B cell (primary cell): ENCODE data around the gene ZNF771. TPM values are rescaled to one million over a fixed set of nuclear protein-coding genes. Genes with fewer than 3 reads are reported as not detected.

ENCODE experiments used
- ATAC-seq: fragments of 200-7000 bp; cut with Tn5 transposase; one replicate; pipeline ENCODE4 v1.10.0; 2021; ENCODE audit warnings: low read depth, mild to moderate bottlenecking, moderate number of reproducible peaks, moderate library complexity
- CTCF ChIA-PET: fragments of 350-600 bp; sonication (Branson Sonifier 250); formaldehyde crosslinking; loops from one replicate; lab custom pipeline; 2021; ENCODE audit warnings: antibody characterized with exemption, inconsistent platforms; lab: Charles Lee
- POLR2A ChIA-PET: fragments of 350-600 bp; sonication (Branson Sonifier 250); formaldehyde crosslinking; loops from one replicate; lab custom pipeline; 2021; ENCODE audit warnings: antibody characterized with exemption; lab: Charles Lee
- DNase-seq: peaks from one replicate; pipeline ENCODE4 v3.0.0; 2013
- H2AFZ ChIP-seq: 2 replicates; pipeline ENCODE4 v1.6.1; 2012; ENCODE audit warnings: mild to moderate bottlenecking, low read depth, low read length; ENCODE audit not compliant: insufficient read depth, poor library complexity, severe bottlenecking
- H3K27ac ChIP-seq, 2 donors: 1 replicate in 1 of 2; 2 replicates in 1 of 2; pipeline ENCODE4 v1.5.1; 2012 to 2013; ENCODE audit warnings: low read length in 2 of 2, mild to moderate bottlenecking in 2 of 2, moderate library complexity in 1 of 2
- H3K27me3 ChIP-seq, 4 experiments: fragments of 200-600 bp in 1 of 4; sonication (generic) in 1 of 4; replicated peaks in 1 of 4; 1 replicate in 2 of 4; 2 replicates in 2 of 4; pipeline versions ENCODE4 v1.6.1 to v1.7.0; 2013 to 2016; ENCODE audit warnings: low read length in 3 of 4, mild to moderate bottlenecking in 2 of 4, mixed read lengths in 1 of 4, moderate library complexity in 1 of 4; ENCODE audit not compliant: insufficient read depth in 4 of 4, control insufficient read depth in 3 of 4; ENCODE audit errors: control extremely low read depth in 1 of 4
- H3K36me3 ChIP-seq, 2 experiments: replicated peaks in 1 of 2; 1 replicate in 1 of 2; 2 replicates in 1 of 2; pipeline versions ENCODE4 v1.6.1 to v1.7.1; 2013; ENCODE audit warnings: low read length in 1 of 2; ENCODE audit not compliant: insufficient read depth in 2 of 2, control insufficient read depth in 1 of 2; ENCODE audit errors: control extremely low read depth in 1 of 2, extremely low read depth in 1 of 2
- H3K4me1 ChIP-seq, 2 donors: fragments of 200-600 bp in 1 of 2; sonication (generic) in 1 of 2; 1 replicate in 1 of 2; 2 replicates in 1 of 2; pipeline versions ENCODE4 v1.5.1 to v1.6.1; 2013 to 2017; ENCODE audit warnings: low read length in 2 of 2; ENCODE audit not compliant: control insufficient read depth in 2 of 2, insufficient read depth in 2 of 2
- H3K4me2 ChIP-seq: replicated peaks from 2 replicates; pipeline ENCODE3; 2012; ENCODE audit warnings: mild to moderate bottlenecking, low read depth, low read length; ENCODE audit not compliant: poor library complexity, severe bottlenecking
- H3K4me3 ChIP-seq, 5 experiments: fragments of 200-600 bp in 1 of 5; sonication (generic) in 1 of 5; 1 replicate in 3 of 5; 2 replicates in 2 of 5; pipeline versions ENCODE4 v1.5.1 to v1.7.0; 2011 to 2016; ENCODE audit warnings: low read length in 4 of 5, mild to moderate bottlenecking in 4 of 5, low read depth in 2 of 5, control low read depth in 1 of 5, moderate library complexity in 1 of 5; ENCODE audit not compliant: insufficient read depth in 1 of 5; ENCODE audit errors: control extremely low read depth in 1 of 5, extremely low read depth in 1 of 5
- H3K79me2 ChIP-seq: fragments of 200-600 bp; sonication (generic); one replicate; pipeline ENCODE4 v1.6.0; 2016; ENCODE audit warnings: low read length; ENCODE audit not compliant: control insufficient read depth, insufficient read depth
- H3K9ac ChIP-seq: fragments of 200-600 bp; sonication (generic); 2 replicates; pipeline ENCODE4 v1.6.1; 2017; ENCODE audit warnings: mild to moderate bottlenecking, low read length, moderate library complexity
- H3K9me3 ChIP-seq, 3 donors: one replicate each; pipeline versions ENCODE4 v1.6.1 to v1.7.1; 2013; ENCODE audit warnings: low read length in 2 of 3; ENCODE audit not compliant: control insufficient read depth in 2 of 3, insufficient read depth in 1 of 3; ENCODE audit errors: control extremely low read depth in 1 of 3
- H4K20me1 ChIP-seq: 2 replicates; pipeline ENCODE4 v1.6.0; 2012; ENCODE audit warnings: mild to moderate bottlenecking, low read length; ENCODE audit not compliant: insufficient read depth, control insufficient read depth, poor library complexity, severe bottlenecking
- H3K27ac Mint-ChIP-seq: one replicate; pipeline ENCODE4 v1.8.0; 2021; ENCODE audit warnings: mixed read lengths
- H3K27me3 Mint-ChIP-seq: one replicate; pipeline ENCODE4 v1.8.0; 2021; ENCODE audit warnings: mixed read lengths
- H3K4me1 Mint-ChIP-seq: one replicate; pipeline ENCODE4 v1.8.0; 2021; ENCODE audit warnings: mixed read lengths
- H3K4me3 Mint-ChIP-seq: one replicate; pipeline ENCODE4 v1.8.0; 2021; ENCODE audit warnings: mixed read lengths
- H3K9me3 Mint-ChIP-seq: one replicate; pipeline ENCODE4 v1.8.0; 2022; ENCODE audit warnings: mixed read lengths; ENCODE audit not compliant: insufficient read depth
- EZH2 ChIP-seq: IDR thresholded peaks from 2 replicates; pipeline ENCODE4 v1.6.1; 2012; ENCODE audit warnings: borderline replicate concordance, low read depth, mild to moderate bottlenecking, moderate library complexity, low read length; ENCODE audit not compliant: insufficient read depth, poor library complexity, severe bottlenecking
- WGBS: methylation state at CpG from one replicate; pipeline ENCODE4 v1.1.5; 2013; ENCODE audit warnings: missing lambda C conversion rate; ENCODE audit not compliant: insufficient coverage; 5-methylcytosine and 5-hydroxymethylcytosine counted together
- intact Hi-C: fragments of 100-400 bp; cut with micrococcal nuclease; formaldehyde crosslinking; loops from one replicate; pipeline ENCODE4 v1.10.0; 2022
- polyA plus RNA-seq: library from polyadenylated mRNA; depleted of rRNA; stranded (reverse); fragments of >200 nt; gene quantifications from 2 replicates; pipeline ENCODE4 v1.2.3, GENCODE V29; 2012
- total RNA-seq, 2 donors: library from RNA; stranded (reverse); fragments of 120-200 nt in 1 of 2; gene quantifications; 1 replicate in 1 of 2; 2 replicates in 1 of 2; pipeline versions ENCODE4 v1.2.3 to v1.2.4, GENCODE V29; 2013 to 2022
- TF ChIP-seq, protein P1 (sequence below): fragments of 200-600 bp; IDR thresholded peaks from one replicate; pipeline ENCODE4 v1.8.0; 2022; ENCODE audit warnings: antibody characterized with exemption, mild to moderate bottlenecking

ZNF771 gene
- total and polyA plus RNA-seq, 2 donors (not counting 1 experiment from before 2014, with no cell fraction given): 4.1 to 6.6 TPM

DNA sequence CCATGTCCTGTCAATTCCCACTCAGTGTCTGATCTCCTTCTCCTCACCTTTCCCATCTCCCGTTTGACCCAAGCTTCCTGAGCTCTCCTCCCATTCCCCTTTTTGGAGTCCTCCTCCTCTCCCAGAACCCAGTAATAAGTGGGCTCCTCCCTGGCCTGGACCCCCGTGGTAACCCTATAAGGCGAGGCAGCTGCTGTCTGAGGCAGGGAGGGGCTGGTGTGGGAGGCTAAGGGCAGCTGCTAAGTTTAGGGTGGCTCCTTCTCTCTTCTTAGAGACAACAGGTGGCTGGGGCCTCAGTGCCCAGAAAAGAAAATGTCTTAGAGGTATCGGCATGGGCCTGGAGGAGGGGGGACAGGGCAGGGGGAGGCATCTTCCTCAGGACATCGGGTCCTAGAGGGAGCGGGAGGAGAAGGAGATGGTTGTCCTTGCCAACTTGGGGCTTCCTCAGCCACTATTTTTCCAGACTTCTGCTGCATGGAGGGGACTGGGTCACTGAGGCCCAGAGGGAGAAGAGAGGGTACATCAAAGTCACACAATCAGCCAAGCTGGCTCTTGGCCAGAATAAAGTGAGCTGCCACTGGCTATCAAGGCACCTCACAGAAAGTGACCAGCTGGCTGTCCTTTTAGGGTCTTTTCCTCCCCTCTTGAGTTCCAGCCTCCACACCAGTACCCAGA lies 35.2 kb upstream of the ZNF771 start:
- Histone ChIP-seq H3K4me2 (no peak overlapping the region), H3K9me3 (peaks cover 0 to 2% (median 0%) of the 10 kb centered on the region in 3 donors), H2AFZ (no peak overlapping the region), H3K4me3 (no peak overlapping the region), H4K20me1 (peaks cover 26% of the 10 kb centered on the region), H3K9ac (no peak overlapping the region), H3K36me3 (no peaks in the 10 kb centered on the region), H3K27ac (no peak overlapping the region), H3K79me2 (peaks cover 37% of the 10 kb centered on the region), H3K27me3 (no peaks in the 10 kb centered on the region), H3K4me1 (peaks cover 26 to 42% of the 10 kb centered on the region in 2 donors)
- ChIA-PET POLR2A (interaction anchor here (1.9 to 2.2 kb wide), 4 partner anchors 11 to 287 kb away, joined by 5 to 13 read pairs (median 10); partner anchors contain the start of genes FBRS and SEPTIN1), CTCF (interaction anchor here (0.9 to 4.0 kb wide), 3 partner anchors 10 to 36 kb away, joined by 3 to 37 read pairs (median 12); partner anchors contain the start of genes CD2BP2, SEPTIN1 and ZNF771)
- Mint-ChIP-seq H3K4me3 (peak overlapping the region; percentile 86), H3K4me1 (peaks cover 43% of the 10 kb centered on the region), H3K27me3 (no peaks in the 10 kb centered on the region), H3K27ac (peak overlapping the region; percentile 90), H3K9me3 (no peaks in the 10 kb centered on the region)
- TF ChIP-seq, protein P1, sequence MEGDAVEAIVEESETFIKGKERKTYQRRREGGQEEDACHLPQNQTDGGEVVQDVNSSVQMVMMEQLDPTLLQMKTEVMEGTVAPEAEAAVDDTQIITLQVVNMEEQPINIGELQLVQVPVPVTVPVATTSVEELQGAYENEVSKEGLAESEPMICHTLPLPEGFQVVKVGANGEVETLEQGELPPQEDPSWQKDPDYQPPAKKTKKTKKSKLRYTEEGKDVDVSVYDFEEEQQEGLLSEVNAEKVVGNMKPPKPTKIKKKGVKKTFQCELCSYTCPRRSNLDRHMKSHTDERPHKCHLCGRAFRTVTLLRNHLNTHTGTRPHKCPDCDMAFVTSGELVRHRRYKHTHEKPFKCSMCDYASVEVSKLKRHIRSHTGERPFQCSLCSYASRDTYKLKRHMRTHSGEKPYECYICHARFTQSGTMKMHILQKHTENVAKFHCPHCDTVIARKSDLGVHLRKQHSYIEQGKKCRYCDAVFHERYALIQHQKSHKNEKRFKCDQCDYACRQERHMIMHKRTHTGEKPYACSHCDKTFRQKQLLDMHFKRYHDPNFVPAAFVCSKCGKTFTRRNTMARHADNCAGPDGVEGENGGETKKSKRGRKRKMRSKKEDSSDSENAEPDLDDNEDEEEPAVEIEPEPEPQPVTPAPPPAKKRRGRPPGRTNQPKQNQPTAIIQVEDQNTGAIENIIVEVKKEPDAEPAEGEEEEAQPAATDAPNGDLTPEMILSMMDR: no peak
- TF ChIP-seq EZH2: no peak
- ATAC-seq (no peak), DNase-seq (peak; percentile 35)
- 77% methylated on average over 4 of the region's 6 CpGs for WGBS
- intact Hi-C loops: loop anchor here (10.0 kb wide), 3 partner anchors 277 to 1447 kb away; partner anchors contain the start of genes ALDOA, RABEP2, TBX6 and YPEL3

DNA sequence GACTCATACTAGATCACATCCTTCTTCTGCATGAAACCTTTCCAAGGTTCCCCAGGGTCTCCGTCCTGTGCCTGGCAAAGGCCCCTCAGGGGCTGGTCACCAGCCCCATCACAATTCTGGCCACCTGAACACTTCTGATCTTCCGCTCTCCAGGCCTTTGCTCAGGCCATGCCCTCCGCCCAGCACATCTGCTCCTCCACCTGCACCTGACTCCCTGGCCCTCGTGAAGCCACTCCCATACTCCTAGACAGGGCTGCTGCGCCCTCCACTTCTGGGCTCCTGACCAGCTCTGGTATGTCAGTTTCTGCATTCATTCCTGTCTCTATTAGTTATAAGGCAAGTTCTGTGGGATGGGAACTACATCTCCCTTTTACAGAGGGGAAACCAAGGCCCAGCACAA lies 34.7 kb upstream of the ZNF771 start:
- Histone ChIP-seq H3K4me1 (peaks cover 23 to 42% of the 10 kb centered on the region in 2 donors), H4K20me1 (peaks cover 21% of the 10 kb centered on the region), H3K4me3 (no peak overlapping the region), H3K9ac (no peak overlapping the region), H3K79me2 (peaks cover 32% of the 10 kb centered on the region), H3K9me3 (peaks cover 0 to 2% (median 0%) of the 10 kb centered on the region in 3 donors), H3K27me3 (no peaks in the 10 kb centered on the region), H2AFZ (no peak overlapping the region), H3K36me3 (no peaks in the 10 kb centered on the region), H3K27ac (no peak overlapping the region), H3K4me2 (no peak overlapping the region)
- ChIA-PET CTCF (interaction anchor here (4.0 kb wide), 1 partner anchor 36 kb away, joined by 37 read pairs; the partner anchor contains the start of gene ZNF771), POLR2A (no interaction called here)
- H3K27ac Mint-ChIP-seq: peak overlapping the region; percentile 56
- H3K4me1 Mint-ChIP-seq: peaks cover 43% of the 10 kb centered on the region
- intact Hi-C loops: loop anchor here (10.0 kb wide), 3 partner anchors 278 to 1448 kb away; partner anchors contain the start of genes ALDOA, RABEP2, TBX6 and YPEL3
- H3K4me3 Mint-ChIP-seq: peak overlapping the region; percentile 86
- TF ChIP-seq, protein P1: no peak
- TF ChIP-seq EZH2: no peak
- H3K27me3 Mint-ChIP-seq: no peaks in the 10 kb centered on the region
- 94% methylated on average over 4 of the region's 5 CpGs for WGBS
- ATAC-seq (no peak), DNase-seq (peak; percentile 13)
- no peaks in the 10 kb centered on the region for H3K9me3 Mint-ChIP-seq
